Fibroblast of villous mesenchyme (primary cell): ENCODE data around the gene RXRA. TPM values are rescaled to one million over a fixed set of nuclear protein-coding genes. Genes with fewer than 3 reads are reported as not detected.

Experiments
- DNase-seq: peaks from one replicate; pipeline ENCODE4 v3.0.0-alpha.2; 2010; ENCODE audit warnings: low read depth
- H3K4me3 ChIP-seq: 2 replicates; pipeline ENCODE4 v1.5.1; 2011; ENCODE audit warnings: low read depth, mild to moderate bottlenecking, low read length
- total RNA-seq: library from RNA; depleted of rRNA; stranded (reverse); fragments of >200 nt; gene quantifications from 2 replicates; pipeline ENCODE4 v1.2.3, GENCODE V29; 2012
- TF ChIP-seq, protein P1 (sequence below): IDR thresholded peaks from 2 replicates; pipeline ENCODE4 v1.5.1; 2012; ENCODE audit warnings: low read depth, mild to moderate bottlenecking, low read length; ENCODE audit not compliant: insufficient read depth

Gene RXRA
- total RNA-seq, 1 donor = 16.0 TPM

DNA sequence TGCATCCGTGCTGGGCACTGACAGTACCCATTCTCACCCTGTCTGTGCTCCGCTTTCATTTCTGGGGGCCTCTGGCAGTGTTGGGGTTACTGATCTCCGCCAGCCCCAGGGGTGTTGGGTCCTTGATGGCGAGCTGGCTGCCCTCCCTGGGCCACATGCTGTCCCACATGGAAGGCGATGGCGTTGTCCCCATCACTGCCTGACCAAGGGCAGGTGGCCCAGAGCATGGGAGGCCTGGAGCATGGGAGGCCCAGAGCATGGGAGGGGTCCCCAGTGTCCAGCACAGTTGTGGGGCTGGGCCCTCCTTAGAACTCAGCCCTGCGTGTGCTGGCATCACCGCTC lies 50.9 kb downstream of the RXRA start:
- TF ChIP-seq, protein P1, sequence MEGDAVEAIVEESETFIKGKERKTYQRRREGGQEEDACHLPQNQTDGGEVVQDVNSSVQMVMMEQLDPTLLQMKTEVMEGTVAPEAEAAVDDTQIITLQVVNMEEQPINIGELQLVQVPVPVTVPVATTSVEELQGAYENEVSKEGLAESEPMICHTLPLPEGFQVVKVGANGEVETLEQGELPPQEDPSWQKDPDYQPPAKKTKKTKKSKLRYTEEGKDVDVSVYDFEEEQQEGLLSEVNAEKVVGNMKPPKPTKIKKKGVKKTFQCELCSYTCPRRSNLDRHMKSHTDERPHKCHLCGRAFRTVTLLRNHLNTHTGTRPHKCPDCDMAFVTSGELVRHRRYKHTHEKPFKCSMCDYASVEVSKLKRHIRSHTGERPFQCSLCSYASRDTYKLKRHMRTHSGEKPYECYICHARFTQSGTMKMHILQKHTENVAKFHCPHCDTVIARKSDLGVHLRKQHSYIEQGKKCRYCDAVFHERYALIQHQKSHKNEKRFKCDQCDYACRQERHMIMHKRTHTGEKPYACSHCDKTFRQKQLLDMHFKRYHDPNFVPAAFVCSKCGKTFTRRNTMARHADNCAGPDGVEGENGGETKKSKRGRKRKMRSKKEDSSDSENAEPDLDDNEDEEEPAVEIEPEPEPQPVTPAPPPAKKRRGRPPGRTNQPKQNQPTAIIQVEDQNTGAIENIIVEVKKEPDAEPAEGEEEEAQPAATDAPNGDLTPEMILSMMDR = no peak
- no peak for DNase-seq
- no peak overlapping the region for H3K4me3 ChIP-seq

GRCh38 chr9:134377976-134378375 lies 51.7 kb downstream of the RXRA start:
- no peak for DNase-seq
- no peak overlapping the region for H3K4me3 ChIP-seq
- TF ChIP-seq, protein P1 = no peak

GRCh38 chr9:134378901-134379338 lies 52.7 kb downstream of the RXRA start:
- H3K4me3 ChIP-seq = no peak overlapping the region
- DNase-seq = peak; percentile 41
- TF ChIP-seq, protein P1 = no peak

- H3K4me3 ChIP-seq = no peak overlapping the region
- no peak for DNase-seq
- TF ChIP-seq, protein P1 = no peak
These were observed 53.6 kb downstream of the RXRA start for GRCh38 chr9:134379831-134380365.

DNA sequence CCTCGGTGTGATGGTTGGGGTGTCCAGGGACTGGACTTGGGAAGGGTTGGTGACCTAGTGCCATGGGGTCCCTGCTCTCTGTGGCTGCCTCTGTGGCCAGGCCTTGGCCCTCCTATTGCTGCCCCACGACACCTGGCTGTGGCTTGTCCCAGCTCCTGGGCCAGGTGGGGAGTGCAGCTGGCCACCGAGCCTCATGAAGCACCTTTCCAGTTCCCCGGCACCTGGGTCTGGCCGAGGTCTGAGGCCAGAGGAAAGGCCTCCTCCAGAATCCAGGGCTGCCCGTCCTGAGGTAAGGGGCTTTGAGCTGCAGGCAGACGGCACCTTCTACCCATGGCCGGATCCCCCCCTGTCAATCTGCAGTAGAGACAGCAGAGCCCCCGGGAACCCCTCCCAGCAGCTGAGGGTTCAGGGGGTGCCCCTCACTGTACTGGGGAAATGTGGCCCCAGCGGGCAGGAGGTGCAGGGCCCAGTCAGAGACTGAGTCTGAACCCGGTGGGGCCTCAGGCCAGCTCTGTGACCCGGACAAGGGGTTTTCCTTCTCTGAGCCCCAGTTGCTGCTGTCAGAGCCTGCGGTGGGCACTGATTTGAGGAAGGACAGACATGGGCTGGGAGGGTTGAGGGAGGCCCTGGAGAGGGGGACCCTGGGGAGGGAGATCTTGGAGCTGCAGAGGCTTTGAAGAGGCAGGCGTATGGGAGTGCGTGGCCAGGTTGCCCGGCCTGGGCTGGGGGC lies 54.5 kb downstream of the RXRA start:
- H3K4me3 ChIP-seq = no peak overlapping the region
- no peak for DNase-seq
- TF ChIP-seq, protein P1 = no peak

DNA sequence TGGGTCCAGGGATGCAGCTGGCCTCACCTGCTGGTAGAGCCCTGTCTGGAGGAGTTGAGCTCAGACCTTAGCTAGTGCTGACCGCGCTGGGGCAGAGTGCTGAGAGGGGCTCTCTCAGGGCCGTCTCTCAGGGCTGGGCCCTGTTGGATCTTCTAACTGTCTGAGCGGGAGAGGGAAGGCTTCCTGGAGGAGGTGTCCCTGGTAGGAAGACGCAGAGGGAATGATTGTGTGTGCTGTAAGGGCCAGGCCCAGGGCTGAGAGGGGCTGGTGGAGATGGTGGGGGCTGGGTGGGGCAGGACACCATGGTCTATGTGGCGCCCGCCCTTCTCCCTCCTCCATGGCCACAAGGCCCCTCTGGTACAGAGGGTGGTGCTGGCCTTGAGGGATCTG lies 55.0 kb downstream of the RXRA start:
- DNase-seq = no peak

More for the DNA sequence above, 55.0 kb downstream of the RXRA start:
- H3K4me3 ChIP-seq = no peak overlapping the region
- TF ChIP-seq, protein P1 = no peak
